Activated effector memory CD4-positive, alpha-beta T cell treated with anti-CD3 and anti-CD28 coated beads, Interleukin-2, amount 50 U/mL, for 16 hours (primary cell): ENCODE results near the gene LUZP2.

ENCODE experiments used
- DNase-seq: peaks from one replicate; pipeline ENCODE4 v3.0.0-alpha.2; 2020

The LUZP2 gene

DNA sequence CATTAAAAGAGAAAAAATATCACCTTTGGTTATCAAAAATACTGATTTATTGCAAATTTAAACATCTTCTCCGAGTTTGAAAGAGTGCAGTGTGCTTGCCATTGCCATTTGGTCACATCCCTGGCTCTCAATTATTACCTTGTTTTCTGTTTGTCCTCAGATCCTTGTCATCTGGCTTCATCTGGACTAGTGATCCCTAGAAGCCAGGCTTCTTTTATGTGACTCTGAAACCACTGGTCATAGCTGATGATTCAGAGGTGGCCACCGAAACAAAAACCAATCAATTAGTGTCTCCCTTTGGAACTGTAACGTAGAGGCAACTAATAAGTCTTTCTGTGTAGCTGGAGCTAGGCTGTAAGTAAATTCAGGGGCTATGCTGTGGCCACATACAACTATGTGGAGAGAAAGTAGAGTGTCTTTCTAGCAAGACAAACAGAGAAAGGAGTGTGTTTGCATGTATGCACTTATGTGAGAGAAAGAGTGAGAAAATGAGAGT is 237.9 kb downstream of the LUZP2 start:
- DNase-seq, result no peak

DNA sequence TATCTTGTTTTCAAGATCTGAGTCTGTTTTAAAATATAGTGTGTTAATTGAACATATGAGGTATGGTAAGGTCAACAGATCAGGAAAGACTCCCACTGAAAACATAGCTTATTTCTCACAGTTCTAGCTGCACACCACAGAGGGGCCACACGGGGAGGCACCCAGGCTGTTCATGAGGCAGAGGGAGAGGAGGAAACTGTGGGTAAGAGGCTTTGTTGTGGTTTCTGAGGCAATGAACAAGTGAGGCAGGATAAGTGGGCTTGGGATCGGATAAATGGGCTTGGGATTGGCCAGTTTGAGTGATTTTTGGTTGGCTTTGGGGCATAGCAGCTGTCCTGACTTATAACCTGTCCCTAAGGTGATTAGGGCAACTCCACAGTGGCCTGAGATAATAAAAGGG is 242.1 kb downstream of the LUZP2 start:
- no peak for DNase-seq

- DNase-seq, result no peak
Measured at GRCh38 chr11:24739637-24740036, 242.8 kb downstream of the LUZP2 start.

GRCh38 chr11:24747275-24748251 is 250.7 kb downstream of the LUZP2 start:
- DNase-seq, result no peak

GRCh38 chr11:24748261-24748660 is 251.4 kb downstream of the LUZP2 start:
- DNase-seq, result no peak

- DNase-seq, result no peak
Measured at GRCh38 chr11:24754406-24754805, 257.6 kb downstream of the LUZP2 start.

DNA sequence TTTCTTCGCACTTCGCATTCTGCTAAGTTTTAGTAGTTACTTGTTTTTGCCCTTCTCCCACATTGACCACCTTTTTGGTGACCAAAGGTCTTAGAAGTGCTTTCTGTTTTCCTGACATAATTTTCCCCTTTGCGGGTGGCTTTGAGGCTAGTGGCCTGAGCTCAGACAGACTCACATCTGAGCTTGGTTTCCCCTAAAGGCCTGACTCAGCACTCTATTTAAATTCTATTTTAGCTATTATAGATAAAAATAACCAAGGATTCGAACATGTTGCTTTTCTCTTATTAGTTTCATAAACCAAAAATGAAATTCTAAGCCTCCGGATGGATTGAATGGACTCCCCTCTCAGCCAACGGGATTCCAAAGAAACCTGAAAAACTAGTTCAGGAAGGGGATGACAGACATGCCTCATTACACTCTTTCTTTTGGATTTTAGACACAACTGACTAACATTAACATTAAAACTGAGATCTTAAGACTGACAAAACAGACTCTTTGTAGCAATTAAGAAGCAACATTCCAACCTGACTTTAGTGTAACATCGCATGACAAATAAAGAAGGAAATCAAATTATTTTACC is 258.5 kb downstream of the LUZP2 start:
- DNase-seq, result no peak

- no peak for DNase-seq
Measured at GRCh38 chr11:24759742-24760141, 262.9 kb downstream of the LUZP2 start.

- DNase-seq, result no peak
Measured at GRCh38 chr11:24760681-24761080, 263.8 kb downstream of the LUZP2 start.

GRCh38 chr11:24762076-24762475 is 265.2 kb downstream of the LUZP2 start:
- DNase-seq, result no peak

GRCh38 chr11:24767411-24767810 is 270.6 kb downstream of the LUZP2 start:
- no peak for DNase-seq

DNA sequence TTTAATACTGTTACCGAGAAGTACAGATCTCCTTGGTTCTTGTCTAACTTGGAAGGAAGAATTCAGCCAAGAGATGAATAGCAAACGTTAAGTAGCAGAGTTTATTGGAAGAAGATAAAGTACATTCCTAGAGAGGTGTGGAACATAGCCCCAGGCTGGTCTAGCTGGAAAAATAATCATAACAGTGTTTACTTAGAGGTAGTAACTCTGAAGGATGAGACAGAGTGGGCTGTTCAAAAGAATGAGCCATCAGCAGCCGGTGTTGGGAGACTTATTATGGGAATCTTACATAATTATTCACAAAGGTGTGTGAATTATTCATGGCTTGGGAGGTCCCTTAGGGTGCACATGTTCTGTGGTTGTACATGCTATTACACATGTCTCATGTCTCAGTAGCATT is 276.5 kb downstream of the LUZP2 start:
- no peak for DNase-seq

DNA sequence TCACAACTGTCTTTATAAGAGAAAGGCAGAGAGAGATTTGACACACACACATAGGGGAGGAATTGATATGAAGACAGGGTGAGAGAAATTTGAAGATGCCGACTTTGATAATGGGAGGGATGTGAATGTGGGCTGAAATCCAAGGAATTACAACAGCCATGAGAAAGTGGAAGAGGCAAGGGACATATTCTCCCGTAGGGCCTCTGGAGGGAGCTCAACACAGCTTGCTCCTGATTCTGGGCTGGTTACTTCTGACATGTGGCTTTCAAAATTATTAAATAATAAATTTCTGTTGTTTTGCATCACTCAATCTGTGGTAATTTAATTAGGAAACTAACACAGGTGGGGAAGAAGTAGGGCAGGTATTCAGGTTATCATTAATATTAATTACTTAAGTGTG is 282.9 kb downstream of the LUZP2 start:
- DNase-seq, result no peak

GRCh38 chr11:24781288-24781687 is 284.4 kb downstream of the LUZP2 start:
- DNase-seq, result no peak

DNA sequence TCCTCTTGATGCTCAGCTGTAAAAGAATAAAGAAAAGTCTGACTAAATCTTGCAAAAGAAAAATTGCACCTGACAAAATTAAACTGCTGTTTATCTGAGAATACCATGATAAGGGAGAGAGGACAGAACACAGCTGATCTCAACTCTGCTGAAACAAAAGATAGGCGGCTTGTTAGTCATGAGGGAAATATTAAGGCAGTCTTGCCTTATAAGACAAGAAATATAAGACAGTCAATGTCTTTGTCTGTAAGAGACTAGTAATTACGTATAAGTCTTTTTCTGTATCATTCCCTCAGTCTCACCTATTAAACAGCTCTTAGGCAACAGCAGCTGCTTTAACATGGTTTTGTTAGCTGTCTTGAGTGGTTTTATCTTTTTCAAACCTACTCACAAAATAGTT is 296.6 kb downstream of the LUZP2 start:
- no peak for DNase-seq

DNA sequence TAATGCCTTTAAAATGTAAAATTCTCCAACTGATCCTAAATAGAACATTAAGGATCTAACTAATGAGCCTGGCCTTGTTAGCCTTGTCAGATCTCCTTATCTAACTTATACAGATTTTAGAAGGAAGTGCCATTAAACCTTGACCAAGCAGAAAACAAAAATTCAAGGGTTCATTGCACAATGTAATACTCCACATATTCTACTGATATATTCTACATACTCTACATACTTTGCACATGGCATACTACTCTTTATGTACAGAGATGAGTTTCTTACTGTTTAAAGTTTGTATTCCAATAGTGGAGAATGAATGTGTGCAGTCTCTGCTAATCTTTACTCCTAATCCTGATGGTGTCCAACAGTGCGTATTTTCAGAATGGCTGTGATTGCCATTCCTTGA is 297.2 kb downstream of the LUZP2 start:
- DNase-seq, result no peak

DNA sequence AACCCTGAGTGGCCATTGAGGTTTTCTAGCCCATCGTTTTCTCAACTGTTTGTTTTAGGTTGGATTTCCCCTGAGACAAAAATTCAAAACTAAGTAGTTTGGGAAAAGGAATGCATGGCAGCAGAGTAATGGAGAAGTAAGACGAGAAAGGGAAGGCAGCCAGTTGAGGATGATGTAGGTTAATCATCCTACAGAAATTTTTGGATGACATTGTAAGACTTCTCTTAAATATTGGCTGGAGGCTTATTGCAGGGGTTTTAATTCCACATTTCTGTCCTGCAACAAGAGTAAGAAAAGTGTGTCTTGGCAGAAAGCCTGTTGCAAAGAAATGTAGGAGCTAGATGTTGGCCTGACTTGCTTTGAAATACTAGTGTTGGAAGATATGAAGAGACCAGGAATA is 308.8 kb downstream of the LUZP2 start:
- DNase-seq, result no peak

- DNase-seq, result no peak
Measured at GRCh38 chr11:24808173-24808572, 311.3 kb downstream of the LUZP2 start.

- no peak for DNase-seq
Measured at GRCh38 chr11:24819006-24819405, 322.2 kb downstream of the LUZP2 start.

DNA sequence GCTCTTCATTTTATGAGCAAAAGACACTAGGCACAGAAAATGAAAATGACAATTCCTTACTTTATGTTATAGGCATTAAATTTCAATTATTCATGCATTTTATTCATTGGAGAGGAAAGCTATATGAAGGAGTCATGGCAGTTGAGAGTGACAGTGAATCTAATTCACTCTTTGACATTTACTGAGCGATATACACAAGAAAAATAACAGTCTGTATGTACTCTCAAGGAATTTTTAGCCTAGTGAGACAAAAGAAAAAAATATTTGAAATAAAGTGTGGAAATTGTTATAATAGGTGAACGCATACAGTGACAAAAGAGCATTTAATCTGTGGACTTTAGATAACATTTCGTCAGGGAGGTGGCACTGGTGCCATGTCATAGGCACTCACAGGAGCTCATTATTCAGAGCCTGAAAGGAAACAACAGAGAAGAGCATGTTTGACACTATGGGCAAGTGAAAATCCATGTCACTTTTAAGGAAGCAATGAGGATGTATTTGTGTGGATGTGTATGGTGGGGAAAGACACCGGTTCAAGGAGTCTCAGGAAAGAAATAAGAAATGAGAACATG is 323.1 kb downstream of the LUZP2 start:
- no peak for DNase-seq

- DNase-seq, result no peak
Measured at GRCh38 chr11:24820541-24820940, 323.7 kb downstream of the LUZP2 start.

- no peak for DNase-seq
Measured at GRCh38 chr11:24828938-24829605, 332.2 kb downstream of the LUZP2 start.

DNA sequence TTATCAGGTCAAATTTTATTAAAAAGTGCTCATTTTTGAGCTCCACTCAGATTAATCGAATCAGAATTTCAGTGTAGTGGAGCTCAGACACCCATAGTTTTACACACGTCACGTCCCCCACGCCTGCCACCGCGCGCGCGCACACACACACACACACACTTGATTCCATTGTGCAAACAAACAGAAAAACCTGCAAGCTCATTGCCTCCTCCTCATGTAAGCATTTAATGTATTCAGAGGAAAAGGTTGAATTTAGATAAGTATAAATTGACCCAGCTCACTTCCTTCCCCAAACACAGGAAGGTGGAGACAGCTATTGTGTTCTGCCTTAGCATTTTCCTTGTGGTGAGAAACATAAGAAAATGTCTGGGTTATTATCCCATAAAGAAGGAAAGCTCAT is 336.7 kb downstream of the LUZP2 start:
- no peak for DNase-seq
